MM.1S (cell line): ENCODE data around the gene ZCCHC24.

Source experiments
- DNase-seq: peaks from one replicate; pipeline ENCODE4 v3.0.0-alpha.2; 2015
- H2AFZ ChIP-seq: fragments of 300-600 bp; sonication (generic); 2 replicates; pipeline ENCODE4 v1.6.0; 2016; ENCODE audit warnings: antibody characterized with exemption, low read length
- H3F3A ChIP-seq: fragments of 300-600 bp; sonication (generic); 2 replicates; pipeline ENCODE4 v1.6.1; 2016; ENCODE audit warnings: mild to moderate bottlenecking, antibody characterized with exemption, low read length, moderate library complexity, mixed read lengths; ENCODE audit not compliant: insufficient read depth
- H3K27ac ChIP-seq: fragments of 300-600 bp; sonication (generic); 2 replicates; pipeline ENCODE4 v1.5.1; 2016; ENCODE audit warnings: mild to moderate bottlenecking, low read length
- H3K27me3 ChIP-seq: fragments of 300-600 bp; sonication (generic); replicated peaks from 2 replicates; pipeline ENCODE4 v1.6.0; 2016; ENCODE audit warnings: low read length; ENCODE audit not compliant: insufficient read depth
- H3K36me3 ChIP-seq: fragments of 300-600 bp; sonication (generic); replicated peaks from 2 replicates; pipeline ENCODE4 v1.6.1; 2016; ENCODE audit warnings: mild to moderate bottlenecking, low read length, mixed read lengths; ENCODE audit not compliant: insufficient read depth
- H3K4me1 ChIP-seq: fragments of 300-600 bp; sonication (generic); 2 replicates; pipeline ENCODE4 v1.6.1; 2016; ENCODE audit warnings: low read length, mixed read lengths
- H3K4me2 ChIP-seq: fragments of 300-600 bp; sonication (generic); 2 replicates; pipeline ENCODE4 v1.6.0; 2016; ENCODE audit warnings: low read depth, low read length
- H3K4me3 ChIP-seq: fragments of 300-600 bp; sonication (generic); 2 replicates; pipeline ENCODE4 v1.5.1; 2016; ENCODE audit warnings: low read length, mixed read lengths
- H3K79me2 ChIP-seq: fragments of 300-600 bp; sonication (generic); 2 replicates; pipeline ENCODE4 v1.6.1; 2016; ENCODE audit warnings: mixed run types, low read length, mixed read lengths
- H3K9ac ChIP-seq: fragments of 300-600 bp; sonication (generic); 2 replicates; pipeline ENCODE4 v1.6.1; 2016; ENCODE audit warnings: low read length, mixed read lengths
- H3K9me2 ChIP-seq: fragments of 300-600 bp; sonication (generic); replicated peaks from 2 replicates; pipeline ENCODE4 v1.6.1; 2016; ENCODE audit warnings: mild to moderate bottlenecking, low read length, mixed read lengths; ENCODE audit not compliant: insufficient read depth
- H3K9me3 ChIP-seq: fragments of 300-600 bp; sonication (generic); replicated peaks from 2 replicates; pipeline ENCODE4 v1.6.1; 2016; ENCODE audit warnings: mild to moderate bottlenecking, low read length, mixed read lengths; ENCODE audit not compliant: insufficient read depth
- H4K20me1 ChIP-seq: fragments of 300-600 bp; sonication (generic); 2 replicates; pipeline ENCODE4 v1.6.1; 2016; ENCODE audit warnings: mild to moderate bottlenecking, low read length, moderate library complexity, mixed read lengths; ENCODE audit not compliant: insufficient read depth
- CTCF ChIP-seq: fragments of 300-600 bp; sonication (generic); IDR thresholded peaks from 2 replicates; pipeline ENCODE4 v1.5.1; 2016; ENCODE audit warnings: antibody characterized with exemption, low read length, mixed read lengths
- EZH2 ChIP-seq: fragments of 300-600 bp; sonication (generic); optimal IDR thresholded peaks from 2 replicates; pipeline ENCODE3; 2017; ENCODE audit warnings: low read depth, mild to moderate bottlenecking, antibody characterized with exemption, low read length, mixed read lengths
- EZH2phosphoT487 ChIP-seq: fragments of 300-600 bp; sonication (generic); IDR thresholded peaks from 2 replicates; pipeline ENCODE4 v1.6.1; 2018; ENCODE audit warnings: antibody characterized with exemption, low read length

The ZCCHC24 gene

GRCh38 chr10:79399223-79399831 is 46.1 kb downstream of the ZCCHC24 start:
- no peaks in the 10 kb centered on the region for H3K4me1 ChIP-seq
- no peaks in the 10 kb centered on the region for H3K27me3 ChIP-seq
- H3K36me3 ChIP-seq: no peaks in the 10 kb centered on the region
- H3F3A ChIP-seq: no peaks in the 10 kb centered on the region
- H4K20me1 ChIP-seq: no peaks in the 10 kb centered on the region
- TF ChIP-seq EZH2phosphoT487 (no peak), CTCF (no peak), EZH2 (no peak)
- DNase-seq: no peak
- H3K9me3 ChIP-seq: no peaks in the 10 kb centered on the region
- H3K9ac ChIP-seq: no peak overlapping the region
- no peak overlapping the region for H3K27ac ChIP-seq
- H2AFZ ChIP-seq: no peak overlapping the region
- no peak overlapping the region for H3K4me3 ChIP-seq
- no peaks in the 10 kb centered on the region for H3K79me2 ChIP-seq
- no peak overlapping the region for H3K4me2 ChIP-seq
- no peaks in the 10 kb centered on the region for H3K9me2 ChIP-seq

GRCh38 chr10:79398642-79399041 is 46.8 kb downstream of the ZCCHC24 start:
- Histone ChIP-seq H3K4me1 (no peaks in the 10 kb centered on the region), H3K4me2 (no peak overlapping the region), H4K20me1 (no peaks in the 10 kb centered on the region), H3K4me3 (no peak overlapping the region), H2AFZ (no peak overlapping the region), H3K36me3 (no peaks in the 10 kb centered on the region), H3K27ac (no peak overlapping the region), H3K9me2 (no peaks in the 10 kb centered on the region), H3K9me3 (no peaks in the 10 kb centered on the region), H3K9ac (no peak overlapping the region), H3F3A (no peaks in the 10 kb centered on the region), H3K79me2 (no peaks in the 10 kb centered on the region), H3K27me3 (no peaks in the 10 kb centered on the region)
- no peak for DNase-seq
- TF ChIP-seq CTCF (no peak), EZH2 (no peak), EZH2phosphoT487 (no peak)

- Histone ChIP-seq H2AFZ (no peak overlapping the region), H3K9me2 (no peaks in the 10 kb centered on the region), H3K9me3 (no peaks in the 10 kb centered on the region), H3K4me2 (no peak overlapping the region), H3K27ac (no peak overlapping the region), H3K4me1 (no peaks in the 10 kb centered on the region), H4K20me1 (no peaks in the 10 kb centered on the region), H3K79me2 (no peaks in the 10 kb centered on the region), H3K4me3 (no peak overlapping the region), H3K9ac (no peak overlapping the region), H3K36me3 (no peaks in the 10 kb centered on the region), H3F3A (no peaks in the 10 kb centered on the region), H3K27me3 (no peaks in the 10 kb centered on the region)
- no peak for DNase-seq
- TF ChIP-seq EZH2phosphoT487 (no peak), CTCF (no peak), EZH2 (no peak)
These were observed 47.7 kb downstream of the ZCCHC24 start for GRCh38 chr10:79397575-79398303.
